GM21367 (cell line): ENCODE results near the gene SH3YL1.
"Not testable (repeated sequence)": the region's sequence is repeated elsewhere in the genome, so short reads cannot be mapped to it uniquely, and the experiment has no call there.

Experiments
- ATAC-seq: cut with Tn5 transposase; IDR thresholded peaks from one replicate; pipeline ENCODE4 v1.9.1; 2021; ENCODE audit not compliant: unreplicated experiment

Gene SH3YL1

GRCh38 chr2:185221-185620 is 78.6 kb downstream of the SH3YL1 start:
- ATAC-seq, result no peak

- ATAC-seq, result no peak
Measured at GRCh38 chr2:184695-185094, 79.1 kb downstream of the SH3YL1 start.

- no peak for ATAC-seq
Measured at GRCh38 chr2:182509-183122, 81.2 kb downstream of the SH3YL1 start.

- ATAC-seq, result no peak
Measured at GRCh38 chr2:180311-180710, 83.5 kb downstream of the SH3YL1 start.

- no peak for ATAC-seq
Measured at GRCh38 chr2:179886-180285, 83.9 kb downstream of the SH3YL1 start.

- no peak for ATAC-seq
Measured at GRCh38 chr2:177733-178132, 86.1 kb downstream of the SH3YL1 start.

GRCh38 chr2:176917-177316 is 86.9 kb downstream of the SH3YL1 start:
- ATAC-seq, result no peak

- ATAC-seq, result no peak
Measured at GRCh38 chr2:175880-176820, 87.7 kb downstream of the SH3YL1 start.

GRCh38 chr2:175161-175786 is 88.6 kb downstream of the SH3YL1 start:
- ATAC-seq, result no peak

GRCh38 chr2:172120-172519 is 91.7 kb downstream of the SH3YL1 start:
- not testable (repeated sequence) for ATAC-seq

- no peak for ATAC-seq
Measured at GRCh38 chr2:169741-170140, 94.1 kb downstream of the SH3YL1 start.
